Neutrophil (primary cell): Measurements from ENCODE around the gene SMAD6.

Experiments used
- H3K27ac ChIP-seq: fragments of 200-600 bp; sonication (generic); 2 replicates; pipeline ENCODE4 v1.5.1; 2016; ENCODE audit warnings: mild to moderate bottlenecking, moderate library complexity
- H3K27me3 ChIP-seq: fragments of 200-600 bp; sonication (generic); 2 replicates; pipeline ENCODE4 v1.6.0; 2016; ENCODE audit warnings: mild to moderate bottlenecking
- H3K36me3 ChIP-seq: fragments of 200-600 bp; sonication (generic); 2 replicates; pipeline ENCODE4 v1.5.1; 2017
- H3K4me1 ChIP-seq, 2 experiments: fragments of 200-600 bp in 1 of 2; sonication (generic) in 1 of 2; 1 replicate in 1 of 2; 2 replicates in 1 of 2; pipeline versions ENCODE4 v1.5.1 to v1.6.1; 2013 to 2016; ENCODE audit warnings: low read depth in 1 of 2, low read length in 1 of 2, mild to moderate bottlenecking in 1 of 2, moderate library complexity in 1 of 2; ENCODE audit not compliant: control insufficient read depth in 1 of 2, insufficient read depth in 1 of 2
- H3K4me3 ChIP-seq, 2 experiments: fragments of 200-600 bp in 1 of 2; sonication (generic) in 1 of 2; 1 replicate in 1 of 2; 2 replicates in 1 of 2; pipeline ENCODE4 v1.5.1; 2013 to 2016; ENCODE audit warnings: low read depth in 1 of 2, low read length in 1 of 2, mild to moderate bottlenecking in 1 of 2, moderate library complexity in 1 of 2
- H3K9me3 ChIP-seq: fragments of 200-600 bp; sonication (generic); 2 replicates; pipeline ENCODE4 v1.5.1; 2016
- TF ChIP-seq, protein P1 (sequence below): fragments of 200-600 bp; sonication (generic); IDR thresholded peaks from 2 replicates; pipeline ENCODE4 v1.5.1; 2016; ENCODE audit warnings: antibody characterized with exemption

The SMAD6 gene

DNA sequence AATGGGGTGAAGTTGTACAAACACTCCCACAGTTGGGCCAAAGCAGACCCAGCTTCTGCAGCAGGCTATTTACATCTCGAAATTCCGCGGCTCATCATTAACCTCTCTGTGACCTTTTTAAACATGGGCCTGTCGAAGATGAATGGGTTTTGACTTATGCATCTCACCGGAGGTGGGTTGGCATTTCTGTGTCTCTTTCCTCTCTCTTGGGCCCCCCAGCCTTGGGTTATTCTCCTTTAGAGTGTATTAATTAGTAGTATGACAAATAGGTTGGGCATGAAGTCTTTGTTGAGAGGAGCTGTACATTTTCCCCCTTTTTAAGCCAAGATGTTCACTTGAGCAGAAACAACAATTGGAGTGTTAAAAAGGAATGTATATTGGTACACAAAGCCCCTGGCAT is 9.8 kb downstream of the SMAD6 start:
- Histone ChIP-seq H3K4me1 (peaks cover 0 to 10% of the 10 kb centered on the region in 2 experiments), H3K27me3 (peaks cover 8% of the 10 kb centered on the region), H3K36me3 (no peaks in the 10 kb centered on the region), H3K4me3 (no peak overlapping the region), H3K9me3 (no peaks in the 10 kb centered on the region), H3K27ac (no peak overlapping the region)
- TF ChIP-seq, protein P1, sequence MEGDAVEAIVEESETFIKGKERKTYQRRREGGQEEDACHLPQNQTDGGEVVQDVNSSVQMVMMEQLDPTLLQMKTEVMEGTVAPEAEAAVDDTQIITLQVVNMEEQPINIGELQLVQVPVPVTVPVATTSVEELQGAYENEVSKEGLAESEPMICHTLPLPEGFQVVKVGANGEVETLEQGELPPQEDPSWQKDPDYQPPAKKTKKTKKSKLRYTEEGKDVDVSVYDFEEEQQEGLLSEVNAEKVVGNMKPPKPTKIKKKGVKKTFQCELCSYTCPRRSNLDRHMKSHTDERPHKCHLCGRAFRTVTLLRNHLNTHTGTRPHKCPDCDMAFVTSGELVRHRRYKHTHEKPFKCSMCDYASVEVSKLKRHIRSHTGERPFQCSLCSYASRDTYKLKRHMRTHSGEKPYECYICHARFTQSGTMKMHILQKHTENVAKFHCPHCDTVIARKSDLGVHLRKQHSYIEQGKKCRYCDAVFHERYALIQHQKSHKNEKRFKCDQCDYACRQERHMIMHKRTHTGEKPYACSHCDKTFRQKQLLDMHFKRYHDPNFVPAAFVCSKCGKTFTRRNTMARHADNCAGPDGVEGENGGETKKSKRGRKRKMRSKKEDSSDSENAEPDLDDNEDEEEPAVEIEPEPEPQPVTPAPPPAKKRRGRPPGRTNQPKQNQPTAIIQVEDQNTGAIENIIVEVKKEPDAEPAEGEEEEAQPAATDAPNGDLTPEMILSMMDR = no peak

DNA sequence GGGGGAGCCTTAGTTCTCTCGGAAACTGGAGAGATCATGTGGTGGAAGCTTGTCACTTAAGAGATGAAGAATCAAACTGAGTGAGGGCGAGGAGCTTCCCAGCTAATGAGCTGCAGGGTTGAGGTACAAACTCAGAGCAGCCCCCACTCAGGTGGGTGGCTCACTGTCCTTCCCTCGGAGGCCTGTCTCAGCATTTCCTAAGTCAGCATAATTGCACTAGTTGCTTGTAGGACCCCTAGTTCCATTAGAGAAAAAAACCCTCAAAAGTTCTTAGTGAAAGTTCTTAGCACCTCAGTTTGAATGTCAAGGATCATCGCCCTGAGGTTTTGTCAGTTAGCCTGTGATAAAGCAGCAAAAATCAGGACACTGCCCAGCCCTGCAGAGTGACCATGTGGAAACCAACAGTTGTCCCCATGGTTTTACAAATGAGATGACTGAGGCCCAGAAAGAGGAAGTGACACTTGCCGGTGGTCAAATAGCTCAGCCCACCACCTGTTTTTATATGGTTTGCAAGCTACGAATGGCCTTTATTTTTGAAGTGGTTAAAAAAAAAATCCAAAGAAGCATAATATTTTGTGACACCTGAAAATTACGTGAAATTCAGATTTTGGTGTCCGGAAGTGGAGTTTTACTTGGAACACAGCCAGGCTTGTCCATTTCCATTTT is 11.9 kb downstream of the SMAD6 start:
- peaks cover 12% of the 10 kb centered on the region for H3K27me3 ChIP-seq
- no peak overlapping the region for H3K4me3 ChIP-seq
- H3K27ac ChIP-seq = no peak overlapping the region
- no peaks in the 10 kb centered on the region for H3K9me3 ChIP-seq
- no peaks in the 10 kb centered on the region for H3K36me3 ChIP-seq
- TF ChIP-seq, protein P1 = no peak
- H3K4me1 ChIP-seq = peaks cover 0 to 10% of the 10 kb centered on the region in 2 experiments

DNA sequence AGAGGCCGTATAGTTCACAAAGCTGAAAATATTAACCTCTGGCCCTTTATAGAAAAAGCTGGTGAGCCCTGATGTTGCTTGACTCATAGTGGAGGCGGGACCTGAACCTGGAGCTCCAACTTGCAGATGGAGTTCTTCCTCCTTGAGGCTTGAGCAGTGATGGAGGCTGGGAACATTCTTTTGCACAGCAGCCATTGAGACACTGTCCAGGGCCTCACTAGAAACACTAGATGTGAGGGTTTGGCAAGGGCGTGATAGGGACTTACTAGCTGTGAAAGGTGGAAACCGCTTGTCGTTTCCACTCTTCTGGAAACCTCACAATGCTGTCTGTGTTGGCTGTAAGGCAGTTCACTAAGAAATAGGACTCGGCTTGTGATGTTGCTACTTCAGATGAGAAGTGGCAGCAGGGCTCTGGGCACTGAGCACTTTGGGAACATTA is 12.5 kb downstream of the SMAD6 start:
- H3K9me3 ChIP-seq = no peaks in the 10 kb centered on the region
- TF ChIP-seq, protein P1 = no peak
- no peak overlapping the region for H3K27ac ChIP-seq
- H3K4me3 ChIP-seq = no peak overlapping the region
- peaks cover 12% of the 10 kb centered on the region for H3K27me3 ChIP-seq
- H3K36me3 ChIP-seq = no peaks in the 10 kb centered on the region
- H3K4me1 ChIP-seq = peaks cover 0 to 10% of the 10 kb centered on the region in 2 experiments

DNA sequence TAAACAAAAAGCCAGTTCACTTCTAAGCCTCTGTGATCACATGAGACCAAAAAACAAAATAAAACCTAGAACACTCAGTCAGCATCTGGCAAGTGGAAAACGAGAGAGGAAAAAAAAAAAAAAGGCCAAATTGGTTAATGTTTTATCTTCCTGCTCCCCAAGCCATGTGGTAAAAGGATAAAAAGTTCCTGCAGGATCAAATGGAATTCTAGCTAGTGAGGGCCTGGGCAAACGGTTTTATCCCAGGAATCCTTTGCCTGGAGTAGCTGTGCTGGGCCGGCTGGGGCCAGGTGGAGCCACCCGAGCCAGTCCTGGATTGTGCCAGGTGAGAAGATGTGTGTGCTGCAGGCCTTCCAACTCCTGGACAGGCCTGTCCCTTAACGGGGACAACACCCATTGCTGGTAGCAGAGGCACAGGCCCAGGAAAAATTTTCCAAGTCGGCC is 13.2 kb downstream of the SMAD6 start:
- H3K4me1 ChIP-seq = peaks cover 0 to 10% of the 10 kb centered on the region in 2 experiments
- no peaks in the 10 kb centered on the region for H3K36me3 ChIP-seq
- TF ChIP-seq, protein P1 = no peak
- no peak overlapping the region for H3K27ac ChIP-seq
- H3K9me3 ChIP-seq = no peaks in the 10 kb centered on the region
- peaks cover 12% of the 10 kb centered on the region for H3K27me3 ChIP-seq
- H3K4me3 ChIP-seq = no peak overlapping the region

DNA sequence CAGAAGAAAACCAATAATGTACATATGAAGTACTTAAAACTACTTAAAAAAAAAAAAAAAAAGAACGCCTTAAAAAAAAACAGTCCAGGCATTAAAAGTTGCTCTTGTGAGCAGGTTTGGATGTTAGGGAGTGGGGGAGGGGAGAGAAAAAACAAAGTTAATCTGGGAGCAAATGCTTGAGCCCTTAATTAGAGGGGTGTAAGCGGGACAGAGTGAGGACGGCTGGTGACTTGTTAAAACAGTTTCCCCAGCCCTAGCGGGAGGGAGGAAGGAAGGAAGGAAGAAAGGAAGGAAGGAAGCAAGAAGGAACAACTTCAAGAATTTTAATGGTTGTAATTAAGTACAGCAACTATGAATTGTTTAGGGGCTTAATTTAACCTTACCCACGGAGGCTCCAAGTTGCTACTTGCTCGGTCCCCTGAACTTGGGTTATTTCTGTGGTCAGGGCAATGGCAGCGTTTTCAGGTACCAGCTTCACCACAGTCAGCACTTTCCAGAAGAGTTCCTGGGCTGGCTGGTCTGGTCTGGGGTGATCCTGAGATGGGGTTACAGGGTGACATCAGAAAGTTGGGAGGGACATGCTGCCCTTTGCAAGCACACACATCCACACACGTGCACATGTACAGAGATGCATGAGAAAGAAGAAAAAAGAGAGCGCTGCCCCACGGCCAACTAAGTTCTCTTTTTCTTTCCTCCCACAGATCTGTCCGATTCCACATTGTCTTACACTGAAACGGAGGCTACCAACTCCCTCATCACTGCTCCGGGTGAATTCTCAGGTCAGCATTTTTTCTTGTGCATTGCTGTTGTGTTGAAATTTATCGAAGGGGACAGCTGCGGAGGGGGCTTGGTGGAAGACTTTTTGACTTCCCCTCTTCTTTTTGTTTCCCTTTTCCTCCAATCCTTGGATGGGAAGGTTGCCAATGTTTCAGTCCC is 14.0 kb downstream of the SMAD6 start:
- Histone ChIP-seq H3K36me3 (no peaks in the 10 kb centered on the region), H3K9me3 (no peaks in the 10 kb centered on the region), H3K4me1 (peaks cover 0 to 10% of the 10 kb centered on the region in 2 experiments), H3K4me3 (no peak overlapping the region), H3K27ac (no peak overlapping the region), H3K27me3 (peaks cover 12% of the 10 kb centered on the region)
- TF ChIP-seq, protein P1 = no peak
